Stimulated activated CD8-positive, alpha-beta memory T cell treated with anti-CD3 and anti-CD28 coated beads, Interleukin-15, amount 100 ng/mL, for 48 hours (primary cell): Measurements from ENCODE around the gene HOXD13.

Experiments used
- DNase-seq, 2 donors: peaks; one replicate each; pipeline ENCODE4 v3.0.0-alpha.2; 2020; ENCODE audit warnings: low read depth in 2 of 2

HOXD13 gene

DNA sequence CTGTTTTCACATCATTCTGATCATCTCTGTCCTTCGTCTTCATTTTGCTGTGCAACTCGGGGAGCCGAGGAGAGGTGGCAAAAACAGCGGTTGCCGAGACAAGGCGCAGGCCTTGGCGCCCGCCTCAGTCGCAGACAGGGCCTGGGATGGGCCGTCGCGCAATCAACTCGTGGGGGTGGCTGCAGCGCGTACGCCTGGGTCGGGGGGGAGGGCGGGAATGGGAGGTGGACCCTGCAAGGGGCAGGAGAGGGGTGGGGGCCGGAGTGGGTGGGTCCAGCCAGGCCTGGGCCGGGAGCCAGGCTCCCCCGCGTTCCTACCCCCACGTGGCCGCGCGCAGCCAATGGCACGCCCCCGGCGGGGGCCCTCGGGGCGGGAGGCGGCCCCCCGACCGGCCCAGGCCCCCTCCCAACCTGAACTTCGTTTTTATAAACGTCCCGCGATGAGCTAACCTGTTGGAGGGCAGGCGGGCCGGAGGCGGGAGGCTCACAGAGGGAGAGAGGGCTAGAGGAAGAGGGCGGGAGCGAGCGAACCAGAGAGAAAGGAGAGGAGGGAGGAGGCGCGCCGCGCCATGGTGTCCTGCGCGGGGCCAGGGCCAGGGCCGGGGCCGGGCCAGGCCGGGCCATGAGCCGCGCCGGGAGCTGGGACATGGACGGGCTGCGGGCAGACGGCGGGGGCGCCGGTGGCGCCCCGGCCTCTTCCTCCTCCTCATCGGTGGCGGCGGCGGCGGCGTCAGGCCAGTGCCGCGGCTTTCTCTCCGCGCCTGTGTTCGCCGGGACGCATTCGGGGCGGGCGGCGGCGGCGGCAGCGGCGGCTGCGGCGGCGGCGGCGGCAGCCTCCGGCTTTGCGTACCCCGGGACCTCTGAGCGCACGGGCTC is at the start of gene HOXD13:
Gene HOXD13, plus strand, starts transcription at position 452 of the 875 bp plus-strand sequence. Its CDS starts 170 bp downstream, at position 622.
- DNase-seq: no peak

GRCh38 chr2:176056406-176056805 is 36.1 kb upstream of the HOXD13 start:
- DNase-seq: no peak

- DNase-seq: no peak
Measured at GRCh38 chr2:176063958-176064357, 28.6 kb upstream of the HOXD13 start.

DNA sequence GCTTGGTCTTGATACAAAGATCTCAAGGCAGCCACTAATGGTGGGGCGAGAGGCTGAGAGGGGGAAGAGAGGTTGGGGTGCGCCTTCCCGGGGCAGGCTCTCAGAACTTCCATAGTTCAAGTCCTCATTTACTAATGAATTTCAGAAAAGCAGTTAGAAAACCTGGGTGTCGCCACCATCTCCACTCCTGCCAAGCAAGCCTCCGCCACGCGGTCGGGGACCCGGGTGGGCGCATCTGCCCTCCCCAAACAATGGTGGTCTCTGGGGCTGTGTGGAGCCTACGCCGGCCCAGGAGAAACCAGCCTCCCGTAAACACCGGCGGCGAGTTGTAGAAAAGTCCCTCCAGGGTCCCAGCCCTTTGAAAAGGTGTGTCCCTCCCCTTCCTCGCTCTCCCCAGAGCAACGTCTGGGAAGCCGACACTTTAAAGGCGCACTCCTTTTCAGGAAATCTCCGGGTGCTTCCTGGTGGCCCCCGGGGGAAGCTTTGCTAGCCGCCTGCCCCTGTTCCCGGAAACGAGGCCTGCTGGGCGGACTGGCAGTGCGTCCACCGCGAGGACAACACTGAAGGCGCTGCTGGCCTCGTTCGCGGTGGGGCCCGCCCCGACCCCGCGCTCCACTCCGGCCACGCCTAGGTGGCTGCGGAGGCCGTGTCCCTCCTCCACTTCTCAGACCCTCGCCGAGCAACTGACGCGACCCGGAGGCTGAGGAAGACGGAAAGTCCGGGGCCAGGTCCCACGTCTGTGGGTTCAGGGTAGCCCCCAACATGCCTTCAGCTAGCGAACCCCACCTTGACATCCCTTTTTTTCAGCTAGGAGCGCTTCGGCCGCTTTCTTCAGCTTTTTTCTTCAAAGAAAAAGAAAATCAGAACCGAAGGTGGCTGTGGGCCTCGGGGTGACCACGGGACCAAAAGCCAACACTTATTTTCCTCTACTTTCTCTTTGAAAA is 25.6 kb upstream of the HOXD13 start:
- DNase-seq: no peak

GRCh38 chr2:176067589-176068418 is 24.7 kb upstream of the HOXD13 start:
- no peak for DNase-seq

DNA sequence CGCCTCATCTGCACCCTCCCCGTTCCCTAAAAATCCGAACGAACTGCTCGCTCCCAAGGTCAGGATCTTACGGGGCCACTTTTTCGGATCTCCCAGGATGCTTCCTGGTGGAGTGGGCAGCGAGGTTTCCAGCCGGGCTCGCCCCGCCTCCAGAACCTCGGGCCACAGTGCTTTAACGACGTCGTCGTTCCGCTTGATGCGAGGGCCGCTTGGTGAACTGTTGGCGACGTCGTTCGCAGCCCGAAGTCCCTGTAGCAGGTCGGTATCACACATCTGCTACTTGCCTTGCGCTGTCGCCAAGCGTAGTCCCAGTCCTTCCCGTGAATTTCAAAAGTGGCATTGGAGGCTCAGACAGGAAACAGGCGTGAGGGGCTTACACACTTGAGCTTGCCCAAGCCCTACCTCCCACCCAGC is 24.1 kb upstream of the HOXD13 start:
- DNase-seq: no peak

GRCh38 chr2:176071330-176072291 is 20.9 kb upstream of the HOXD13 start:
- DNase-seq: no peak

DNA sequence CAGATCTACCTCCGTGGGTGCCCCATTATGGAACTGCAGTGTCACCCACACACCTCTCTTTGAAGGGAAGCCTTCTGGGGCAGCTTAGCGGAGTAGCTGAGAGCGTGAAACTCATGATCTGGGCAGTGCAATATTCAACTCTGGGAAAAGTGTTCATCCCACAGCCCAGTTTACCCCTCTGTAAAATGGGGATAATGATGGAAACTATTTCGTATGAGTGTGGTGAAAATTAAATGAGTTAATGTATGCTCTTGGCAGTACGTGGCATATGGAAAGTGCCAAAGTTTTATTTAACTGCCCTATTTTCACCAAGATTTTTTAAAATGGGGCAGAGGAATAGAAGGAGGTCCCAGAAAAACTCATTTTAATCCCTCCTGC is 20.2 kb upstream of the HOXD13 start:
- no peak for DNase-seq

- no peak for DNase-seq
Measured at GRCh38 chr2:176072951-176073904, 19.3 kb upstream of the HOXD13 start.

DNA sequence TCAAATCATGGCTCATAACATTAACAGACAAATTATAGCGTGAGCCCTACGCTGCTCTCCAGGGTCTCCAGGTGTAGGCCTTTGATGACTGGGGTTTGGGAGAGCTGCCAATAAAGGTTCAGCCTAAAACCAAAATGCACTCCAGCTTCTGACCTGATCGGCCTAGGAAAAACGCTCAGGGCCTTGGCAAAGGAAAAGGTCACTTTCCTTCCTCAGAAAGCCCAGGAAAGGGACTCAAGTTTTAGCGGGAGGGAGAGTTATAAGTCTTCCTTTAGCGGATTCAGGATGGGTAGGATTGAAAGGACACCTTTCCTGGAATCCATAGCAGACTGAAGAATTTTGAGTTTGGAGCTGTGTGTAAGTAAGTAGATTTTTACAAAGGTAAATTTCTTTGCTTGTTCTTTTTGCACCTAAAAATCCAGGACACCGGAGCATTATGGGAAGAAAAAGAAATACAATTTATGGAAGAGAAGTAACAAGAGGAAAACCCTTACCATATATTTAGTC is 17.5 kb upstream of the HOXD13 start:
- DNase-seq: no peak

DNA sequence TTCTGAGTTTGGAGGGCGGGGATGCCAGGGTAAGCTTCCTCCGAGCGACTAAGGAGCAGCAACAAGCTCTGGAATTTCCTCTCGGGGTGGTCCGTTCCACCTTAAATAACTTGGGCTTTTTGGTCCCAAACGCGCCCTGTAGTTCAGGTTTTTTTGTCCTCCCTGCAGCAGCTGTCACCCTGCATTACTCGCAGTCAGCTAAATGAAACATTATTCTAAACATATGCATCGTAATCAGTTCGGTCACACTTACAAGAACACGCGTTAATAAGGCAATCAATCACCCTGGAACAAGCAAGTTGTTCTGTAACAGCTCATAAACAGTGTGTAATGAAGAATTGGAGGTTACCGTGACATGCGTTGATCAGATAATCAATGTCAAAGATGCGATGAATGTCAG is 17.0 kb upstream of the HOXD13 start:
- DNase-seq: no peak

DNA sequence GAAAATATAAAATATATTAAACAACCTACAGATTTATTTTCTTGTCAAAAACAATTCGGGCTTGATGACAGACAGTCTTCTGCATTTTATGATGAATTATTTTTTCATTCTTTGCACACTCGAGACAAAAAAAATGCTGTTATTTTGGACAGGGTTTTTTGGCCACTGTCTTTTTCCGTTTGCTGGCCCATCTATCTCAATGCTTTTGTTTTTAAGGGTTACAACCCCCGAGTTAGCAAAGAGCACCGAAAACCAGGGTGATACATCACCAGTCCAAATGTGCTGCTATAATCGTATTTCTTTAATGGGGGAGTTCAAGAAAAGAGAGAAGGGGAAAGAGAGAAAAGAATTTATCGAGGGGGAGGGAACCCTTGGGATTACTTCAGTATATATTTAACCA is 16.5 kb upstream of the HOXD13 start:
- no peak for DNase-seq

- DNase-seq: no peak
Measured at GRCh38 chr2:176076796-176077195, 15.7 kb upstream of the HOXD13 start.

DNA sequence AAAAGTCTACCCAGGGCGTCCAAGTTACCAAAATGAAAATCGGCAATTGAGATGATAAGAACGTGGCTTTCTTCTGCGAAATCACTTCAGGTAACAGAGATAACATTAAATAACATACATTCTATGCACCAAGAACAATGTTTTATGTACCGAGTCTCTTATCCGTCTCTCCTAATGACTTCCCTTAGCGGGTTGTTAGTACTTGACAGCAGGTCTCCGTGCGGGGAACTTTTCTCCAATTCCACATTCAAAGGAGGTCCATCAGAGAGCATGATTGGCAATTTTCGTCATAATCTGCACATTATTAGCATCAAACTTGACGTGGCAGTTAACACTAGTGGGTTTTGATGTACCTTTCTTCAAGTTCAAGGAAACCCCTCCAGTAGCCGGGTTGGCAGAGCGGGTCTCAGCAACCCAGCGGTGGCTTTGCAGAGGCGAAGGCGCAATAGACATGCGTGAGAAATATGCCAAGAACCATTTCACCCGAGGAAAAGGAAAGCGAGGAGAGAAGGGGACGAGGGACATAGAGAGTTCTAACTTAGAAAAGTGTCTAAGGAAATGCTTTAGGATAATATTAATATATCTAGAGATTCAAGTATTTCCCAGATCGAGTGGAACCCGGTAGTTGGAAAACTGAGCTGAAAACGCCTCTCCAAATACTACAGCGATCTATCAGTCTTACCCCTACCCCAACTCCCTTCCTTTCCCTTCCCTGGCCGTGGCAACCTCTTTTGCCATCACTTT is 13.8 kb upstream of the HOXD13 start:
- no peak for DNase-seq

GRCh38 chr2:176079285-176079830 is 13.2 kb upstream of the HOXD13 start:
- no peak for DNase-seq

GRCh38 chr2:176079831-176080539 is 12.5 kb upstream of the HOXD13 start:
- no peak for DNase-seq

GRCh38 chr2:176080540-176081375 is 11.8 kb upstream of the HOXD13 start:
- no peak for DNase-seq
